Body of pancreas (tissue), 4 donors: ENCODE results near the gene TEX14.

Source experiments
- POLR2A ChIP-seq, 3 donors: fragments of 450-650 bp; IDR thresholded peaks; one replicate each; pipeline ENCODE4 v1.6.1; 2016; ENCODE audit warnings: antibody characterized with exemption in 3 of 3, mild to moderate bottlenecking in 2 of 3
- TF ChIP-seq, protein P1 (sequence below), 7 experiments: fragments of 450-650 bp in 4 of 7; fragments of 200-600 bp in 3 of 7; sonication (generic) in 3 of 7; IDR thresholded peaks; one replicate each; pipeline ENCODE4 v1.5.1; 2016 to 2019; ENCODE audit warnings: antibody characterized with exemption in 7 of 7

DNA sequence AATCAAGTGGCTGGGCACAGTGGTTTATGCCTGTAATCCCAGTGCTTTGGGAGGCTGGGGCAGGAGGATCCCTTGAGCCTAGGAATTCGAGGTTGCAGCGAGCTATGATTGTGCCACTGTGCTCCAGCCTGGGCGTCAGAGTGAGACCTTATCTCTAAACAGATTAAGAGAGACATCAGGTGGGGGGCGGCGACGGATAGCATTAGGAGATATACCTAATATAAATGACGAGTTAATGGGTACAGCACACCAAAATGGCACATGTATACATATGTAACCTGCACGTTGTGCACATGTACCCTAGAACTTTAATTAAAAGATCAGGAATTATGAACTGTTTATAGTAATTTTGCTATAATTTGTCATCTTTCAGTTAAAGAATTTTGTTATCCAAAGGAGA lies 10.9 kb upstream of the TEX14 start:
- TF ChIP-seq, protein P1, sequence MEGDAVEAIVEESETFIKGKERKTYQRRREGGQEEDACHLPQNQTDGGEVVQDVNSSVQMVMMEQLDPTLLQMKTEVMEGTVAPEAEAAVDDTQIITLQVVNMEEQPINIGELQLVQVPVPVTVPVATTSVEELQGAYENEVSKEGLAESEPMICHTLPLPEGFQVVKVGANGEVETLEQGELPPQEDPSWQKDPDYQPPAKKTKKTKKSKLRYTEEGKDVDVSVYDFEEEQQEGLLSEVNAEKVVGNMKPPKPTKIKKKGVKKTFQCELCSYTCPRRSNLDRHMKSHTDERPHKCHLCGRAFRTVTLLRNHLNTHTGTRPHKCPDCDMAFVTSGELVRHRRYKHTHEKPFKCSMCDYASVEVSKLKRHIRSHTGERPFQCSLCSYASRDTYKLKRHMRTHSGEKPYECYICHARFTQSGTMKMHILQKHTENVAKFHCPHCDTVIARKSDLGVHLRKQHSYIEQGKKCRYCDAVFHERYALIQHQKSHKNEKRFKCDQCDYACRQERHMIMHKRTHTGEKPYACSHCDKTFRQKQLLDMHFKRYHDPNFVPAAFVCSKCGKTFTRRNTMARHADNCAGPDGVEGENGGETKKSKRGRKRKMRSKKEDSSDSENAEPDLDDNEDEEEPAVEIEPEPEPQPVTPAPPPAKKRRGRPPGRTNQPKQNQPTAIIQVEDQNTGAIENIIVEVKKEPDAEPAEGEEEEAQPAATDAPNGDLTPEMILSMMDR (IDR thresholded peaks at IDR 0.05), result no peak
- no peak for TF ChIP-seq POLR2A (IDR thresholded peaks at IDR 0.05)
